ENCODE data around the gene ANKLE1. TPM values are rescaled to one million over a fixed set of nuclear protein-coding genes. Genes with fewer than 3 reads are reported as not detected.
A peak's percentile ranks its signal among the peaks of the same experiment; 100 is the strongest.

Gene ANKLE1
- total RNA-seq, 4 donors from 2014 or later, result under 0.01 to 3.0 (median 0.88) TPM

GRCh38 chr19:17243830-17244617 is 37.7 kb upstream of the ANKLE1 start:
- no peaks in the 10 kb centered on the region for H3K9me3 ChIP-seq
- 28% methylated on average over 11 of the region's 52 CpGs for WGBS
- TF ChIP-seq POLR2AphosphoS5 (IDR thresholded peaks at IDR 0.05) (no peak), POLR2A (IDR thresholded peaks at IDR 0.05; ENCODE audit: low read depth) (no peak), EP300 (IDR thresholded peaks at IDR 0.05) (no peak), CTCF (IDR thresholded peaks at IDR 0.05) (no peak)
- H3K27me3 ChIP-seq, result no peaks in the 10 kb centered on the region
- H3K4me1 ChIP-seq, result peaks cover 37 to 71% (median 53%) of the 10 kb centered on the region in 4 donors
- DNase-seq (ENCODE audit: extremely low spot score), result no peak
- peak overlapping the region; percentile 82 to 90 (median 87) for H3K27ac ChIP-seq (replicated peaks in 1 of 4)
- H3K4me3 ChIP-seq, result peak overlapping the region; percentile 76 to 97 (median 90)
- intact Hi-C loops (cut with DNase I), result no loop called here
- peaks cover 0 to 17% (median 12%) of the 10 kb centered on the region in 4 donors for H3K36me3 ChIP-seq

- intact Hi-C loops (cut with DNase I), result no loop called here
- Histone ChIP-seq H3K27ac (replicated peaks in 1 of 4) (peak overlapping the region; percentile 82 to 90 (median 87)), H3K9me3 (no peaks in the 10 kb centered on the region), H3K27me3 (no peaks in the 10 kb centered on the region), H3K4me3 (peak overlapping the region; percentile 76 to 97 (median 90)), H3K4me1 (peaks cover 37 to 67% (median 53%) of the 10 kb centered on the region in 4 donors), H3K36me3 (peaks cover 0 to 11% (median 8%) of the 10 kb centered on the region in 4 donors)
- TF ChIP-seq POLR2A (IDR thresholded peaks at IDR 0.05; ENCODE audit: low read depth) (no peak), EP300 (IDR thresholded peaks at IDR 0.05) (no peak), POLR2AphosphoS5 (IDR thresholded peaks at IDR 0.05) (no peak), CTCF (IDR thresholded peaks at IDR 0.05) (no peak)
- no peak for DNase-seq (ENCODE audit: extremely low spot score)
- 3% methylated on average over 14 of the region's 100 CpGs for WGBS
Observed at GRCh38 chr19:17244618-17245534, 36.8 kb upstream of the ANKLE1 start.

- intact Hi-C loops (cut with DNase I), result no loop called here
- Histone ChIP-seq H3K9me3 (no peaks in the 10 kb centered on the region), H3K27ac (replicated peaks in 1 of 4) (peak within 1 kb of the TSS; percentile 85 to 90 (median 87)), H3K27me3 (no peaks in the 10 kb centered on the region), H3K4me1 (peaks cover 37 to 62% (median 51%) of the 10 kb centered on the region in 4 donors), H3K4me3 (peak within 1 kb of the TSS; percentile 76 to 97 (median 90)), H3K36me3 (peaks cover 0 to 7% (median 3%) of the 10 kb centered on the region in 4 donors)
- TF ChIP-seq CTCF (IDR thresholded peaks at IDR 0.05), result no peak
- peak in 1 of 2 donors; percentile 76 for TF ChIP-seq POLR2AphosphoS5 (IDR thresholded peaks at IDR 0.05)
- no peak for TF ChIP-seq POLR2A (IDR thresholded peaks at IDR 0.05; ENCODE audit: low read depth)
- no peak for TF ChIP-seq EP300 (IDR thresholded peaks at IDR 0.05)
- DNase-seq (ENCODE audit: extremely low spot score), result no peak
- WGBS, result 0% methylated on average over 3 of the region's 72 CpGs
Observed at GRCh38 chr19:17245535-17245984, 36.1 kb upstream of the ANKLE1 start, which contains the start of gene NR2F6. Gene NR2F6 (minus strand): TSS chr19:17245919. CDS start chr19:17245220, 699 bp downstream.

- no peaks in the 10 kb centered on the region for H3K9me3 ChIP-seq
- DNase-seq (ENCODE audit: extremely low spot score), result no peak
- H3K4me1 ChIP-seq, result peaks cover 28 to 50% (median 40%) of the 10 kb centered on the region in 4 donors
- TF ChIP-seq POLR2A (IDR thresholded peaks at IDR 0.05; ENCODE audit: low read depth), result no peak
- no peak for TF ChIP-seq POLR2AphosphoS5 (IDR thresholded peaks at IDR 0.05)
- no peak for TF ChIP-seq CTCF (IDR thresholded peaks at IDR 0.05)
- no peak for TF ChIP-seq EP300 (IDR thresholded peaks at IDR 0.05)
- intact Hi-C loops (cut with DNase I), result no loop called here
- H3K36me3 ChIP-seq, result peaks cover 0 to 13% (median 2%) of the 10 kb centered on the region in 4 donors
- H3K4me3 ChIP-seq, result peak overlapping the region; percentile 76 to 97 (median 90)
- H3K27me3 ChIP-seq, result no peaks in the 10 kb centered on the region
- 19% methylated on average over 14 of the region's 21 CpGs for WGBS
- peak overlapping the region; percentile 85 to 90 (median 87) for H3K27ac ChIP-seq (replicated peaks in 1 of 4)
Observed at GRCh38 chr19:17246681-17247425, 34.8 kb upstream of the ANKLE1 start.
